ENCODE measurements around the gene CP. TPM values are rescaled to one million over a fixed set of nuclear protein-coding genes. Genes with fewer than 3 reads are reported as not detected.

CP gene
- total and polyA plus RNA-seq, 2 of the 13 experiments (the other 11 are each of a cell fraction or from before 2014, with no cell fraction given), result 42.6 to 789 TPM

DNA sequence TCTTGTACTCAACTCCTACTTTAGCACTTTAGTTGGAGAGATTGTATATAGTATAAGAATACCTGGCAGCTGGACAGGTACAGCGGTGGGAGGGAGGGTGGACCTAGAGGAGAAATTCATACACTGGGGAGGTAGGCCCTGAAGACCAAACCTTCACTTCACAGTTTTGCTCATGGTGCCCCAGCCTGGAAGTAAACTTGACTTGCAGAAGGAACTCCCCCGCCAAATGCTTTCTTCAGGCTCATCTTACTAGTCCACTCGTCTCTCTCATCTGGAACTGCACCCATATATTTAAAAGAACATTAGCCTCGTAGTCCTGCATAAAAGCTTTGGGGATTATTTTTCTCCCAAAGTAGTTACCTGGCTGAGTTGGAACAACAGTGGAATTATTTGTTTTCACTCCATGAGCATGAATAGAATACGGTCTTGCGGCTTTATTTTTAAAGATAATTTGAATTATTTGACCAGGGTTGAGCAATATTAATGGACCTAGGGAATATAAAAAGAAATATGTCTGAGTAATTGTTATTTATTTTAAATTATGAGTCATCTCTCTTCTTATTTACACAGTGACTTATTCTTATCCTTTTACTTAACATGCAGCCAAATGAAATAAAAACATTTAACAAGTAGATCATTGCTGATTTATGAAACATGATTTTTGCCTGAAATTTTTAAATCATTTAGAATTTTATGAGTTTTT, 25.5 kb upstream of the CP start:
- in situ Hi-C loops (cut with HindIII; ENCODE audit: extremely low pct_ligation_motif_present, low pct_unique_long_range_greater_than_20kb) (no loop called here), intact Hi-C loops (cut with micrococcal nuclease; ENCODE audit: unreplicated experiment) (no loop called here)
- Histone ChIP-seq H3K9me3 (ENCODE audit: low read length) (no peaks in the 10 kb centered on the region), H3K27ac (ENCODE audit: extremely low read length, insufficient read depth, low read length) (no peak overlapping the region), H3K4me1 (ENCODE audit: insufficient read depth, low read length) (peaks cover 58% of the 10 kb centered on the region), H3K9ac (ENCODE audit: insufficient read depth, low read depth, low read length) (no peak overlapping the region), H3K79me2 (ENCODE audit: insufficient read depth, low read length) (no peaks in the 10 kb centered on the region), H3K4me2 (ENCODE audit: low read depth, low read length) (no peak overlapping the region), H2AFZ (ENCODE audit: low read length) (no peak overlapping the region), H3K27me3 (ENCODE audit: control insufficient read depth in 1 of 2, insufficient read depth in 2 of 2, low read length in 2 of 2) (no peaks in the 10 kb centered on the region), H4K20me1 (ENCODE audit: insufficient read depth, low read length) (no peaks in the 10 kb centered on the region), H3K36me3 (replicated peaks in 1 of 2; ENCODE audit: control insufficient read depth in 1 of 2, insufficient read depth in 2 of 2, low read length in 2 of 2) (no peaks in the 10 kb centered on the region), H3K4me3 (replicated peaks in 1 of 3; ENCODE audit: insufficient read depth in 1 of 3, low read depth in 2 of 3, low read length in 3 of 3) (no peak overlapping the region)
- DNase-seq (ENCODE audit: low spot score) (no peak), FAIRE-seq (no peak), ATAC-seq (no peak)
- ChIA-PET POLR2A (interaction anchor here (0.7 kb wide), 1 partner anchor 32 kb away, joined by 3 read pairs; no protein-coding TSS in a partner anchor), CTCF (ENCODE audit: low intra/inter-chr PET ratio, low total read pairs) (no interaction called here)
- TF ChIP-seq ADNP (CRISPR knock-in tag; IDR thresholded peaks at IDR 0.05) (no peak), ZFP90 (CRISPR knock-in tag; IDR thresholded peaks at IDR 0.05; ENCODE audit: borderline replicate concordance) (no peak), ZNF333 (CRISPR knock-in tag; IDR thresholded peaks at IDR 0.05; ENCODE audit: borderline replicate concordance) (no peak), FOXA1 (IDR thresholded peaks at IDR 0.05) (peak; percentile 44; the same call in 1 of the 2 replicates), FOXA1 (CRISPR knock-in tag; IDR thresholded peaks at IDR 0.05) (no peak)
- no TSS peak for BruUV-seq (replicated peaks)
- 99% methylated on average over 6 of the region's 6 CpGs for WGBS (ENCODE audit: low lambda C conversion rate)

DNA sequence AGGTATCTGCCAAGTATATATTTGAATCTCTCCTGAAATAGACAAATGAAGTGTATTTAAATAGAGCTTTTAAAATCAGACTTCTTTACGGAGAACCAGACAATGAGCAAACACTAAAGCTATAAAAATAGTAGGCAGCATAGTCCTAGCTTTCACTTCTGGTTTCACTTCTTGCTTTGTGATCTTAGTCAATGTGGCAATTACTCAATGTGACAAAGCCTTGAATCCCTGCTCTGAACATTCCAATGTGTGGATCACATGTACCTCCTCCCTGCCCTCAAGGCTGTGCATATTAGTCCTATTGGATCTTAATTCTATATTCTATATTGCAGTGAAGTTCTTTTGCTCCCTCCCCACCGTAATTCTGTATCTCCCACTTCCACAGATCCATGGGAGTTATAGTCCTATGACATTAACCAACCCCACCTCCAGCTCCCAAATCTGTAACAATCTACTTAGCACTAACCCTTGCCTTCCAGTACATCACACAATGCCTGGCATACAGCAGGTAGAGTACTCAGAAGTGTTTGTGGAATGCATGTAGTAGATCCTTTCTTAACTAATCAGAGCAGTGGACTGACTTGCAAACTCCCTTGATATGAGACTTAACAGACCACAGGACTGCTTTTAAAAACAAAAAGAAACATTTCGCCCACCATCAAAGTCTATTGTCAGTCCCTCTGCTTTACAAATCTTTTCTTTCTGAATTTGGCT, 24.3 kb upstream of the CP start:
- H3K4me3 ChIP-seq (replicated peaks in 1 of 3; ENCODE audit: insufficient read depth in 1 of 3, low read depth in 2 of 3, low read length in 3 of 3), result no peak overlapping the region
- TF ChIP-seq, protein P1, sequence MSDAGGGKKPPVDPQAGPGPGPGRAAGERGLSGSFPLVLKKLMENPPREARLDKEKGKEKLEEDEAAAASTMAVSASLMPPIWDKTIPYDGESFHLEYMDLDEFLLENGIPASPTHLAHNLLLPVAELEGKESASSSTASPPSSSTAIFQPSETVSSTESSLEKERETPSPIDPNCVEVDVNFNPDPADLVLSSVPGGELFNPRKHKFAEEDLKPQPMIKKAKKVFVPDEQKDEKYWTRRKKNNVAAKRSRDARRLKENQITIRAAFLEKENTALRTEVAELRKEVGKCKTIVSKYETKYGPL (CRISPR knock-in tag; IDR thresholded peaks at IDR 0.05), result no peak
- TF ChIP-seq RFX5 (IDR thresholded peaks at IDR 0.05; ENCODE audit: low read depth, low read length) (no peak), BCL6 (CRISPR knock-in tag; IDR thresholded peaks at IDR 0.05) (peak; percentile 32; the same call in 1 of the 2 replicates), RFX1 (IDR thresholded peaks at IDR 0.05) (no peak), ATF1 (CRISPR knock-in tag; IDR thresholded peaks at IDR 0.05) (no peak), IRF2 (CRISPR knock-in tag; IDR thresholded peaks at IDR 0.05) (peak; percentile 47; the same call in 1 of the 2 replicates)
- TF ChIP-seq, protein P2, sequence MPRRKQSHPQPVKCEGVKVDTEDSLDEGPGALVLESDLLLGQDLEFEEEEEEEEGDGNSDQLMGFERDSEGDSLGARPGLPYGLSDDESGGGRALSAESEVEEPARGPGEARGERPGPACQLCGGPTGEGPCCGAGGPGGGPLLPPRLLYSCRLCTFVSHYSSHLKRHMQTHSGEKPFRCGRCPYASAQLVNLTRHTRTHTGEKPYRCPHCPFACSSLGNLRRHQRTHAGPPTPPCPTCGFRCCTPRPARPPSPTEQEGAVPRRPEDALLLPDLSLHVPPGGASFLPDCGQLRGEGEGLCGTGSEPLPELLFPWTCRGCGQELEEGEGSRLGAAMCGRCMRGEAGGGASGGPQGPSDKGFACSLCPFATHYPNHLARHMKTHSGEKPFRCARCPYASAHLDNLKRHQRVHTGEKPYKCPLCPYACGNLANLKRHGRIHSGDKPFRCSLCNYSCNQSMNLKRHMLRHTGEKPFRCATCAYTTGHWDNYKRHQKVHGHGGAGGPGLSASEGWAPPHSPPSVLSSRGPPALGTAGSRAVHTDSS (CRISPR knock-in tag; conservative IDR thresholded peaks at IDR 0.05), result no peak
- TF ChIP-seq, protein P3, sequence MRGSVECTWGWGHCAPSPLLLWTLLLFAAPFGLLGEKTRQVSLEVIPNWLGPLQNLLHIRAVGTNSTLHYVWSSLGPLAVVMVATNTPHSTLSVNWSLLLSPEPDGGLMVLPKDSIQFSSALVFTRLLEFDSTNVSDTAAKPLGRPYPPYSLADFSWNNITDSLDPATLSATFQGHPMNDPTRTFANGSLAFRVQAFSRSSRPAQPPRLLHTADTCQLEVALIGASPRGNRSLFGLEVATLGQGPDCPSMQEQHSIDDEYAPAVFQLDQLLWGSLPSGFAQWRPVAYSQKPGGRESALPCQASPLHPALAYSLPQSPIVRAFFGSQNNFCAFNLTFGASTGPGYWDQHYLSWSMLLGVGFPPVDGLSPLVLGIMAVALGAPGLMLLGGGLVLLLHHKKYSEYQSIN (CRISPR knock-in tag; IDR thresholded peaks at IDR 0.05; ENCODE audit: borderline replicate concordance), result no peak
- TF ChIP-seq, protein P4, sequence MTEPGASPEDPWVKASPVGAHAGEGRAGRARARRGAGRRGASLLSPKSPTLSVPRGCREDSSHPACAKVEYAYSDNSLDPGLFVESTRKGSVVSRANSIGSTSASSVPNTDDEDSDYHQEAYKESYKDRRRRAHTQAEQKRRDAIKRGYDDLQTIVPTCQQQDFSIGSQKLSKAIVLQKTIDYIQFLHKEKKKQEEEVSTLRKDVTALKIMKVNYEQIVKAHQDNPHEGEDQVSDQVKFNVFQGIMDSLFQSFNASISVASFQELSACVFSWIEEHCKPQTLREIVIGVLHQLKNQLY (CRISPR knock-in tag; IDR thresholded peaks at IDR 0.05), result no peak

More for the DNA sequence above, 24.3 kb upstream of the CP start:
- Histone ChIP-seq H3K9ac (ENCODE audit: insufficient read depth, low read depth, low read length) (no peak overlapping the region), H4K20me1 (ENCODE audit: insufficient read depth, low read length) (no peaks in the 10 kb centered on the region), H3K4me2 (ENCODE audit: low read depth, low read length) (peak overlapping the region; percentile 48; the same call in 1 of the 2 replicates), H2AFZ (ENCODE audit: low read length) (no peak overlapping the region), H3K27ac (ENCODE audit: extremely low read length, insufficient read depth, low read length) (peak overlapping the region; percentile 47), H3K4me1 (ENCODE audit: insufficient read depth, low read length) (peaks cover 58% of the 10 kb centered on the region), H3K79me2 (ENCODE audit: insufficient read depth, low read length) (no peaks in the 10 kb centered on the region), H3K9me3 (ENCODE audit: low read length) (no peaks in the 10 kb centered on the region), H3K27me3 (ENCODE audit: control insufficient read depth in 1 of 2, insufficient read depth in 2 of 2, low read length in 2 of 2) (no peaks in the 10 kb centered on the region), H3K36me3 (replicated peaks in 1 of 2; ENCODE audit: control insufficient read depth in 1 of 2, insufficient read depth in 2 of 2, low read length in 2 of 2) (no peaks in the 10 kb centered on the region)
- WGBS (ENCODE audit: low lambda C conversion rate), result 63% methylated on average over 3 of the region's 3 CpGs
- in situ Hi-C loops (cut with HindIII; ENCODE audit: extremely low pct_ligation_motif_present, low pct_unique_long_range_greater_than_20kb) (no loop called here), intact Hi-C loops (cut with micrococcal nuclease; ENCODE audit: unreplicated experiment) (loop anchor here (2.0 kb wide), 1 partner anchor 21 kb away; no protein-coding TSS in a partner anchor)
- FAIRE-seq (peak; percentile 44), DNase-seq (ENCODE audit: low spot score) (peak; percentile 75), ATAC-seq (peak; percentile 86)
- POLR2A ChIA-PET, result interaction anchor here (0.9 to 1.4 kb wide), 2 partner anchors 10 to 23 kb away, joined by 3 to 9 read pairs; no protein-coding TSS in a partner anchor
- CTCF ChIA-PET (ENCODE audit: low intra/inter-chr PET ratio, low total read pairs), result no interaction called here
- no TSS peak for BruUV-seq (replicated peaks)

Measured in HepG2 (cell line).